CD14-positive monocyte (primary cell): Measurements from ENCODE around the gene NAA60. TPM values are rescaled to one million over a fixed set of nuclear protein-coding genes. Genes with fewer than 3 reads are reported as not detected.

ENCODE experiments used
- DNase-seq, 3 donors: peaks; one replicate each; pipeline ENCODE4 v3.0.0-alpha.2; 2011 to 2022
- H2AFZ ChIP-seq: 2 replicates; pipeline ENCODE4 v1.6.0; 2012; ENCODE audit warnings: mild to moderate bottlenecking, low read depth, low read length, inconsistent platforms; ENCODE audit not compliant: insufficient read depth, poor library complexity, severe bottlenecking
- H3K27ac ChIP-seq, 2 donors: 1 replicate in 1 of 2; 2 replicates in 1 of 2; pipeline ENCODE4 v1.5.1; 2012 to 2013; ENCODE audit warnings: low read length in 2 of 2, control low read depth in 1 of 2, inconsistent platforms in 1 of 2, low read depth in 1 of 2, mild to moderate bottlenecking in 1 of 2
- H3K27me3 ChIP-seq, 2 donors: one replicate each; pipeline versions ENCODE4 v1.6.0 to v1.6.1; 2011 to 2013; ENCODE audit warnings: low read length in 2 of 2; ENCODE audit not compliant: control insufficient read depth in 2 of 2, insufficient read depth in 2 of 2
- H3K36me3 ChIP-seq, 2 donors: replicated peaks in 1 of 2; 1 replicate in 1 of 2; 2 replicates in 1 of 2; pipeline versions ENCODE4 v1.5.1 to v1.6.1; 2012 to 2013; ENCODE audit warnings: low read length in 2 of 2, control low read depth in 1 of 2, inconsistent platforms in 1 of 2, mild to moderate bottlenecking in 1 of 2; ENCODE audit not compliant: insufficient read depth in 2 of 2, control insufficient read depth in 1 of 2
- H3K4me1 ChIP-seq, 2 donors: 1 replicate in 1 of 2; 2 replicates in 1 of 2; pipeline versions ENCODE4 v1.5.1 to v1.6.1; 2012 to 2013; ENCODE audit warnings: low read length in 2 of 2, control low read depth in 1 of 2, inconsistent platforms in 1 of 2, mild to moderate bottlenecking in 1 of 2, moderate library complexity in 1 of 2; ENCODE audit not compliant: insufficient read depth in 2 of 2, control insufficient read depth in 1 of 2
- H3K4me2 ChIP-seq: replicated peaks from 2 replicates; pipeline ENCODE3; 2012; ENCODE audit warnings: low read length, moderate library complexity, mild to moderate bottlenecking; ENCODE audit not compliant: poor library complexity, severe bottlenecking; ENCODE audit errors: extremely low read depth
- H3K4me3 ChIP-seq, 3 experiments: fragments of 200-600 bp in 1 of 3; sonication (generic) in 1 of 3; replicated peaks in 1 of 3; 1 replicate in 2 of 3; 2 replicates in 1 of 3; pipeline ENCODE4 v1.5.1; 2011 to 2013; ENCODE audit warnings: low read length in 3 of 3, mild to moderate bottlenecking in 3 of 3, control low read depth in 2 of 3, low read depth in 2 of 3, inconsistent platforms in 1 of 3, moderate library complexity in 1 of 3
- H3K79me2 ChIP-seq: 2 replicates; pipeline ENCODE4 v1.6.0; 2012; ENCODE audit warnings: mild to moderate bottlenecking, control low read depth, inconsistent platforms, low read length, moderate library complexity; ENCODE audit not compliant: insufficient read depth
- H3K9ac ChIP-seq: 2 replicates; pipeline ENCODE4 v1.6.0; 2017; ENCODE audit warnings: low read length, mild to moderate bottlenecking; ENCODE audit not compliant: insufficient read depth, poor library complexity, severe bottlenecking
- H3K9me3 ChIP-seq, 2 donors: replicated peaks in 1 of 2; 1 replicate in 1 of 2; 2 replicates in 1 of 2; pipeline versions ENCODE4 v1.5.1 to v1.6.1; 2012 to 2013; ENCODE audit warnings: low read length in 2 of 2, control low read depth in 1 of 2; ENCODE audit not compliant: control insufficient read depth in 1 of 2, insufficient read depth in 1 of 2
- H4K20me1 ChIP-seq: 2 replicates; pipeline ENCODE4 v1.6.0; 2012; ENCODE audit warnings: mild to moderate bottlenecking, low read length, control low read depth, moderate library complexity; ENCODE audit not compliant: insufficient read depth
- H3K27ac Mint-ChIP-seq, 7 donors: one replicate each; pipeline ENCODE4 v1.8.0; 2020; ENCODE audit warnings: mild to moderate bottlenecking in 7 of 7, mixed read lengths in 7 of 7, moderate library complexity in 6 of 7, inconsistent platforms in 2 of 7
- H3K27me3 Mint-ChIP-seq, 3 donors: one replicate each; pipeline ENCODE4 v1.8.0; 2021 to 2022; ENCODE audit warnings: low read depth in 3 of 3, mild to moderate bottlenecking in 3 of 3, mixed read lengths in 3 of 3, moderate library complexity in 3 of 3, inconsistent platforms in 1 of 3
- H3K36me3 Mint-ChIP-seq, 2 donors: one replicate each; pipeline ENCODE4 v1.8.0; 2020; ENCODE audit warnings: mixed read lengths in 2 of 2, inconsistent platforms in 1 of 2, mild to moderate bottlenecking in 1 of 2
- H3K4me1 Mint-ChIP-seq: one replicate; pipeline ENCODE4 v1.8.0; 2020; ENCODE audit warnings: mild to moderate bottlenecking, mixed read lengths
- H3K4me3 Mint-ChIP-seq, 2 donors: one replicate each; pipeline ENCODE4 v1.8.0; 2020; ENCODE audit warnings: mild to moderate bottlenecking in 2 of 2, mixed read lengths in 2 of 2, moderate library complexity in 1 of 2
- H3K9me3 Mint-ChIP-seq, 7 donors: one replicate each; pipeline ENCODE4 v1.8.0; 2020 to 2022; ENCODE audit warnings: mixed read lengths in 7 of 7, mild to moderate bottlenecking in 6 of 7, moderate library complexity in 6 of 7, inconsistent platforms in 2 of 7
- WGBS: methylation state at CpG from one replicate; pipeline ENCODE4 v1.1.5; 2013; ENCODE audit warnings: missing lambda C conversion rate; ENCODE audit not compliant: insufficient coverage; 5-methylcytosine and 5-hydroxymethylcytosine counted together
- intact Hi-C, 2 donors: fragments of 100-400 bp; cut with micrococcal nuclease; formaldehyde crosslinking; loops; one replicate each; pipeline versions ENCODE4 v1.15.0 to v1.15.1; 2023
- polyA plus RNA-seq, 3 donors: library from polyadenylated mRNA; depleted of rRNA in 1 of 3; unstranded in 2 of 3; stranded (reverse) in 1 of 3; fragments of 300-500 nt in 2 of 3; fragments of >200 nt in 1 of 3; fragmentation: Illumina TruSeq in 2 of 3; gene quantifications; 1 replicate in 2 of 3; 2 replicates in 1 of 3; pipeline ENCODE4 v1.2.3, GENCODE V29; 2012 to 2021
- TF ChIP-seq, protein P1 (sequence below): fragments of 200-600 bp; IDR thresholded peaks from one replicate; pipeline ENCODE4 v1.8.0; 2022; ENCODE audit warnings: antibody characterized with exemption, mild to moderate bottlenecking

NAA60 gene
- polyA plus RNA-seq, 3 donors = 19.5 to 48.8 (median 29.7) TPM

DNA sequence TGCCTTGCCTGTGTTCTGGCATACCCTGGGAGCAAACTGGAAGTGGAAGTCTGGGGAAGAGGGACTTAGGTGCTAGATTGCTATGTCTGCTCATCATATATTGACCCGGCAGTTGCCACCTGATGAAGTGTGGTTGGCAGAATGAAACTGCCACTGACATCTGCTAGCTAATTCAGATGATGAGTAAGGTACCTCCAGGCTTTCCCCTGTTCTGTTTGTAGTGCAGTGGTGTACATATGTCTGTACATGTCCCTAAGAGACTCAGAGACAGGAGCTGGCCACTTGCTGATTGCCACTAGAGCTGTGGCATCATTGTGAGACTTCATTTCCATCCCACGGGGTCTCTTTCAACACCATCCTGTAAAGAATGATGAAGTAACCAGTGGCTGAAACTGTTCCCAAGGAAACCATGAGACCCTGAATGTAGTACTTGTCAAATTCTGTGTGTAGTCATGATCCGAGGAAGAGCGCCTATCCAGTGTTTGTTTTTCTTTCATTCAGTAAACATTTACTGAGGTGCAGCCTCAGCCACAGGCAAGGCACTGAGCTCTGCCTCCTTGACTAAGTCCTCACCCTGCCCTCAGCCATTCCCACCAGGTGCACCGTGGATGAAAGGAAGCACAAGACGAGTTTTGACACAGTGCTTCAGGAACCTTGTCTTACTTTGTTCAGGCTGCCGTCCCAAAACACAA is 70.6 kb downstream of the NAA60 start:
- H3K27ac Mint-ChIP-seq = no peak overlapping the region

DNA sequence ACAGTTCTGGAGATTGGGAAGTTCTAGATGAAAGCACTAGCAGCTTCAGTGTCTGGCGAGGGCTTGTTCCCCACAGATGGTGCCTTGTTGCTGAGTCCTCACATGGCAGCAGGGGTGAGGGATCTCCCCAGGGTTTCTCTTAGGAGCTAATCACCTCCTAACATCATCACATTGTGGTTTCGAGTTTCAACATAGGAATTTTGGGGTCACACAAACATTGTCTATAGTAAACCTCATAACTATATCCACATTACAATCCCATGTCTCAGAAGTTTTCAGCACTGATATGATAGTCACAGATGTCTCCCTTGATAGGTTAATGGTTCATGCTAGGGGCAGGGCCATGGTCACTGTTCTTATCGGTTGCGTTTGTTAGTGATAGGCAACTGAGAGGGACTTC is 71.1 kb downstream of the NAA60 start:
- H3K27ac ChIP-seq = no peak overlapping the region
- no peak overlapping the region for H3K9ac ChIP-seq
- Mint-ChIP-seq H3K4me3 (no peak overlapping the region), H3K36me3 (peaks cover 16 to 32% of the 10 kb centered on the region in 2 donors), H3K27me3 (no peaks in the 10 kb centered on the region), H3K9me3 (peaks cover 0 to 3% (median 0%) of the 10 kb centered on the region in 7 donors), H3K27ac (no peak overlapping the region), H3K4me1 (peaks cover 2% of the 10 kb centered on the region)
- WGBS = 100% methylated on average over 3 of the region's 4 CpGs
- DNase-seq = no peak
- intact Hi-C loops = no loop called here
- H3K4me3 ChIP-seq = no peak overlapping the region
- peaks cover 0 to 14% of the 10 kb centered on the region in 2 donors for H3K36me3 ChIP-seq
- H3K27me3 ChIP-seq = no peaks in the 10 kb centered on the region
- TF ChIP-seq, protein P1, sequence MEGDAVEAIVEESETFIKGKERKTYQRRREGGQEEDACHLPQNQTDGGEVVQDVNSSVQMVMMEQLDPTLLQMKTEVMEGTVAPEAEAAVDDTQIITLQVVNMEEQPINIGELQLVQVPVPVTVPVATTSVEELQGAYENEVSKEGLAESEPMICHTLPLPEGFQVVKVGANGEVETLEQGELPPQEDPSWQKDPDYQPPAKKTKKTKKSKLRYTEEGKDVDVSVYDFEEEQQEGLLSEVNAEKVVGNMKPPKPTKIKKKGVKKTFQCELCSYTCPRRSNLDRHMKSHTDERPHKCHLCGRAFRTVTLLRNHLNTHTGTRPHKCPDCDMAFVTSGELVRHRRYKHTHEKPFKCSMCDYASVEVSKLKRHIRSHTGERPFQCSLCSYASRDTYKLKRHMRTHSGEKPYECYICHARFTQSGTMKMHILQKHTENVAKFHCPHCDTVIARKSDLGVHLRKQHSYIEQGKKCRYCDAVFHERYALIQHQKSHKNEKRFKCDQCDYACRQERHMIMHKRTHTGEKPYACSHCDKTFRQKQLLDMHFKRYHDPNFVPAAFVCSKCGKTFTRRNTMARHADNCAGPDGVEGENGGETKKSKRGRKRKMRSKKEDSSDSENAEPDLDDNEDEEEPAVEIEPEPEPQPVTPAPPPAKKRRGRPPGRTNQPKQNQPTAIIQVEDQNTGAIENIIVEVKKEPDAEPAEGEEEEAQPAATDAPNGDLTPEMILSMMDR = no peak
- no peak overlapping the region for H3K4me2 ChIP-seq
- H3K79me2 ChIP-seq = no peaks in the 10 kb centered on the region
- H3K9me3 ChIP-seq = no peaks in the 10 kb centered on the region
- H3K4me1 ChIP-seq = no peaks in the 10 kb centered on the region
- no peak overlapping the region for H2AFZ ChIP-seq
- H4K20me1 ChIP-seq = no peaks in the 10 kb centered on the region

More for the DNA sequence above, 70.6 kb downstream of the NAA60 start:
- H3K9me3 Mint-ChIP-seq = peaks cover 0 to 3% (median 0%) of the 10 kb centered on the region in 7 donors
- no peaks in the 10 kb centered on the region for H3K4me1 ChIP-seq
- H3K9ac ChIP-seq = no peak overlapping the region
- peaks cover 16 to 29% of the 10 kb centered on the region in 2 donors for H3K36me3 Mint-ChIP-seq
- H3K4me1 Mint-ChIP-seq = peaks cover 2% of the 10 kb centered on the region
- WGBS = 94% methylated on average over 3 of the region's 7 CpGs
- no peak overlapping the region for H3K4me3 Mint-ChIP-seq
- no peak for DNase-seq
- H3K4me2 ChIP-seq = no peak overlapping the region
- H3K36me3 ChIP-seq = peaks cover 0 to 14% of the 10 kb centered on the region in 2 donors
- H3K27me3 Mint-ChIP-seq = no peaks in the 10 kb centered on the region
- no peak overlapping the region for H2AFZ ChIP-seq
- no peaks in the 10 kb centered on the region for H3K27me3 ChIP-seq
- intact Hi-C loops = no loop called here
- H4K20me1 ChIP-seq = no peaks in the 10 kb centered on the region
- no peak overlapping the region for H3K4me3 ChIP-seq
- TF ChIP-seq, protein P1 = no peak
- no peaks in the 10 kb centered on the region for H3K79me2 ChIP-seq
- H3K27ac ChIP-seq = no peak overlapping the region
- no peaks in the 10 kb centered on the region for H3K9me3 ChIP-seq
